ENCODE data around the gene EMP3.

DNA sequence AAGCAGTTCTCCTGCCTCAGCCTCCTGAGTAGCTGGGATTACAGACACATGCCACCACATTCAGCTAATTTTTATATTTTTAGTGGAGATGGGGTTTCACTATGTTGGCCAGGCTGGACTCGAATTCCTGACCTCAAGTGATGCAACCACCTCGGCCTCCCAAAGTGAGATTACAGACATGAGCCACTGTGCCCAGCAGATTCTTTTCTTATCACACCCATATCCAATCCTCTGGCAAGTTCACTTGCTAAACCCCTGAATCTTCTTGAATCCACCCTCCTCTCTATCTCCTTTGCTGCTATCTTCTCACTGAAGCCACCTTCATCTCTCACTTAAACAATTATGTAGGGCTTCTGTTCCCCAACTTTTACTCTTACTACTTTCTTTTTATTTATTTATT is 20.8 kb downstream of the EMP3 start:
- TF ChIP-seq ZBTB43 (CRISPR knock-in tag; IDR thresholded peaks at IDR 0.05) (no peak), CTCF (IDR thresholded peaks at IDR 0.05) (no peak), USF1 (CRISPR knock-in tag; IDR thresholded peaks at IDR 0.05) (no peak), ETV6 (CRISPR knock-in tag; IDR thresholded peaks at IDR 0.05) (no peak), RELA (CRISPR knock-in tag; IDR thresholded peaks at IDR 0.05; ENCODE audit: borderline replicate concordance) (no peak)
- TF ChIP-seq, protein P1, sequence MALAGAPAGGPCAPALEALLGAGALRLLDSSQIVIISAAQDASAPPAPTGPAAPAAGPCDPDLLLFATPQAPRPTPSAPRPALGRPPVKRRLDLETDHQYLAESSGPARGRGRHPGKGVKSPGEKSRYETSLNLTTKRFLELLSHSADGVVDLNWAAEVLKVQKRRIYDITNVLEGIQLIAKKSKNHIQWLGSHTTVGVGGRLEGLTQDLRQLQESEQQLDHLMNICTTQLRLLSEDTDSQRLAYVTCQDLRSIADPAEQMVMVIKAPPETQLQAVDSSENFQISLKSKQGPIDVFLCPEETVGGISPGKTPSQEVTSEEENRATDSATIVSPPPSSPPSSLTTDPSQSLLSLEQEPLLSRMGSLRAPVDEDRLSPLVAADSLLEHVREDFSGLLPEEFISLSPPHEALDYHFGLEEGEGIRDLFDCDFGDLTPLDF (CRISPR knock-in tag; IDR thresholded peaks at IDR 0.05) = no peak

Measured in WTC11 (cell line).